GM21528 (cell line): ENCODE results near the gene KLHDC7A.

ENCODE experiments used
- ATAC-seq: cut with Tn5 transposase; IDR thresholded peaks from one replicate; pipeline ENCODE4 v1.9.1; 2021; ENCODE audit warnings: mild to moderate bottlenecking, moderate library complexity; ENCODE audit not compliant: unreplicated experiment, low FRiP score

The KLHDC7A gene

DNA sequence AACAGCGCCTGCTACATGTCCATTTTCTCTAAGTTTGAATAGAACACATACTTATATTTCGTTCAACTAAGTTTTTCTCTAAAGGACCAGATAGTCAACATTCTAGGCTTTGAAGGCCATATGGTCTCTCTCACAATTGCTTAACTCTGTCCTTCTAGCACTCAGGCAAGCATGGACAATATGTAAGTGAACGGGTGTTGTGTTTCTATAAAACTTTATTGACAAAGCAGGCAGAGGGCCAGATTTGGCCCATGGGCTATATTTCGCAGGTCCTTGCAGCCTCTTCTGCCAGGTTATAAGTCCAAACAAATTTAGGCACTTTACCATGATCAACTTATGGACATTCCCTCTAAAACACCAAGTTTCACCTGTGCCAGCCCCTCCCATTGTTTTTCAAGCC, 21.1 kb downstream of the KLHDC7A start:
- no peak for ATAC-seq

DNA sequence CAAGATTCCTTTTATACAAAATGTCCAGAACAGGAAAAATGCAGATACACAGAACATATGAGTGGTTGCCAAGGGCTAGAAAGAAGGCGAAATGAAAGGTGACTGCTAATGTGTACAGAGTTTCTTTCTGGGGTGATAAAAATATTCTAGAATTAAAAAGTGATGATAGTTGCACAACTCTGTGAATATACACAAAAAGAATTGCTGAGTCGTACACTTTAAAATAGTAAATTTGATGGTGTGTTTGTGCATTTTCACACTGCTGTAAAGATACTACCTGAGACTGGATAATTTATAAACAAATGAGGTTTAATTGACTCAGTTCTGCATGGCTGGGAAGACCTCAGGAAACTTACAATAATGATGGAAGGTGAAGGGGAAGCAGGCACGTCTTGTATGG, 23.9 kb downstream of the KLHDC7A start:
- no peak for ATAC-seq

DNA sequence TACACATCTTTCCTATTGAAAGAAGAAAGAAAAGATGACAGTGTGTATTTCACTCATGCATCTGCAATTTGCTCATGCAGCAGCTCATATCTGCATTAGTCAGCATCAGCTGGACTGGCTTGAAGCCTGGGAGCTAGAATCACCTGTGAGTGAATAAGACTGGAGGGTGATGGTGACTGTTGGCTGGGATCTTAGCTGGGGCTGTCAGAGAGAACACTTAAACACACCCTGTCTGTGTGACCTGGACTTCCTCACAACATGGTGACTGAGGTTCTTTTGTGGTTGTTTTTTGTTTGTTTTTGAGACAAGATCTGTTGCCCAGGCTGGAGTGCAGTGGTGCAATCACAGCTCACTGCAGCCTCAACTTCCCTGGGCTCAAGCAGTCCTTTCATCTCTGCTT, 24.9 kb downstream of the KLHDC7A start:
- ATAC-seq: no peak

DNA sequence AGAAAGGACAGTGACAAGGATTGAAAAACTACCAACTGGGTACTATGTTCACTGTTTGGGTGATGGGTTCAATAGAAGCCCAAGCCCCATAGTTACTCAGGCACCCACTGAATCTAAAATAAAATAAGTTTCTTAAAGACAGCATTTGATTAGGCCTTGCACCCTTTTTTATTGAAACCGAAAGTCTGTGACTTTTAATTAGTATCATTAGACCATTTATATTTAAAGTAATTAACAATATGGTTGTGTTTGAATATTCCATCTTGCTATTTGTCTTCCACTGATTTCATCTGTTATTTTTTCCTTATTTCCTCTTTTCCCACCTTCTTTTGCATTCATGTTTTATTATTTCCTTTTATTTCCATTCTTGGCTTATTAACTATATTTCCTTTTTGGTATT, 27.4 kb downstream of the KLHDC7A start:
- no peak for ATAC-seq

DNA sequence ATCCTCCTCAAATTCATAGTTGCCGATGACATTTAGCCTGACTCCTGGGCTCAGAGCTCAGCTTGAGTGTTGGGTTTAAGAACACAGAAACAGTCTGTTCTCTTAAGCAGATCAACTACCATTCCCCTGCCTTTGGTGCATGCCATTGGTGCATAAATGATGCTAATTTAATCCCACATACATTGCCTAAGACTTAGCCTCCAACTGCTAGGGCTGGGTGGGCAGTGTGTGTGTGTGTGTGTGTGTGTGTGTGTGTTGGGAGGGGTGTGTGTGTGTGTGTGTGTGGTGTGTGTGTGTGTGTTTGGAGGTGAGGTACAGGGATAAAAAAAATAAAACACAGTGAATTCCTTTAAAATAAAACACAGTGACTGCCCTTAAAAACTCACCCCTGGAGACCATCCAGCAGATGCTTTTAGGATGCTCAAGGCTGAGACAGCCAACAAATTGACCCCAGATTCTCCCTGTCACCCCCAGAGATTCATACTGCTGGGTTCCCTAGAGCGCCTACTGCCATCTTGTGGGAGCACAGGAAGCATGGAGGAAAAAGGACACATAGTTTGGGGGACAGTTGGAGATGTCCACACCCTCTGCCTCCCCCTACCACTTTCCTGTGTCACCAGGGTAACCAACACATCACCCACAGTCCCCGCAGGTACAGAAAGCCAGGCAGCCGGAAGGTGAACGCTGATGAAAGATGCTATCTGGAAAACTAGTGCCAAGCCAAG, 30.6 kb downstream of the KLHDC7A start:
- no peak for ATAC-seq

DNA sequence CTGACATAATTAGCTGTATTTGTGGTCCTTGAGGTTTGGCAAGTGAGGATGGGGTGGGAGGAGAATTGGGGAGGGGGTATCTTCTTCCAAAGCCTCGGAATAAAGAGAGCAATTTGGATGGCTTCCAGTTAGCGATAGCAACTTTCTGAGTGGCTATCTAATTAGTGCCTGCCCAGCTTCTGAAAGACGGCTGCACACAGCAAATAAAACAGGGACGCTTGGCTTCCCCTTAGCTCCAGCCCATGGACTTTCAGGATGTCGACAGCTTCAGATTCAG, 31.1 kb downstream of the KLHDC7A start:
- no peak for ATAC-seq

DNA sequence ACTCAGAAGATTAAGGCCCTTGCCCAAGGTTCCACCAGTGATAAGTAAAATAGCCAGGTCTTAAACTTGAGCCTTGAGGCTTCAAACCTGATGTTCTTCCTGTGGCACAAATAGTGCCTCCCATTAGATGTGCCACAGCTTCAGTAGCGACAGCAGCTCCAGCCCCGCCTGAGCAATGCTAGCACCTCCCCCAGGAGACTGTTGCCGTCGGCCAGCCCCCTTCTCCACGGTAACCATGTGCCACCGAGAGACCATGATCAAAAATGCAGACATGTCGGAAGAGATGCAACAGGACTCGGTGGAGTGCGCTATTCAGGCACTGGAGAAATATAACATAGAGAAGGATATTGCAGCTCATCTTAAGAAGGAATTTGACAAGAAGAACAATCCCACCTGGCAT, 32.2 kb downstream of the KLHDC7A start:
- ATAC-seq: no peak

DNA sequence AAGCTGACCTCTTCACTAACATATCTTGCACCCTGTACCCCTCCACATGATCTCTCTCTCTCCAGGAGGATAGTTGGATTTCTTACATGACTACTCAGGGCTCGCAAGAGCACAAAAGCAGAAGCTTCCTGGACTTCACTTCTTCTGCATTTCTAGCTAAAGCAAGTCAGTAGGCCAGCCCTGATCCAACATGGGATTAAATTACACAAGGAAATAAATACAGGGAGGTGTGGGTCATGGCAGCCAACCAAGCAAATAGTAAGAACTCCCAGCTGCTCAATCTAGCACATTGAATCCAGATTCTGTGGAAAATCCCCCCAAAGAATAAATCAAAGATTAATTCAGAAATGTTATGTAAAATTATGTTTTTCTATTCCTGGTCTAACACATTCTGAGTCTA, 33.3 kb downstream of the KLHDC7A start:
- ATAC-seq: no peak

DNA sequence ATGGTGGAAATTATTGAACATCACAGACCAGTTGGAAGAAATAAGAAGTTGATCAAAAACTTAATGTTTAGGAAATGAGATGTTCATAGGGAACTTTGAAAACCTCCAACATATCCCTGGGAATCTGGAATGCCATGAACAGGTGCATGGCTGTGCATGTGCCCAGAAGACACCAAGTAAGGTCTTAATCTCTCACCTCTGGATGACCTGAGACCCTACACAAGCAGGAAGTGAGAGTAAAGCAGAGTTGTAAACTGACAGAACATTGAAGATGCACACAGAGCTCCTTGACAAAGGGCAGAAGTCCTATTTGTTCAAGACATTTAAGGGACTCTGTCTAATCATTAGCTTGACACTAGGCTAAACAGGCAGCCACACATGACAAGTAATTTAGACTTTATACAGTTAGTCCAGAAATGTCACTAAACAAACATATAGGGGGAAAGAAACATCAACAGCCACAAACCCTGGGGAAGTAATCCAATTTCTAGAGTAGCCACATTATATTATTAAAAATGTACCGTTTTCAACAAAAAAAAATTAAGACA, 34.5 kb downstream of the KLHDC7A start:
- ATAC-seq: no peak

DNA sequence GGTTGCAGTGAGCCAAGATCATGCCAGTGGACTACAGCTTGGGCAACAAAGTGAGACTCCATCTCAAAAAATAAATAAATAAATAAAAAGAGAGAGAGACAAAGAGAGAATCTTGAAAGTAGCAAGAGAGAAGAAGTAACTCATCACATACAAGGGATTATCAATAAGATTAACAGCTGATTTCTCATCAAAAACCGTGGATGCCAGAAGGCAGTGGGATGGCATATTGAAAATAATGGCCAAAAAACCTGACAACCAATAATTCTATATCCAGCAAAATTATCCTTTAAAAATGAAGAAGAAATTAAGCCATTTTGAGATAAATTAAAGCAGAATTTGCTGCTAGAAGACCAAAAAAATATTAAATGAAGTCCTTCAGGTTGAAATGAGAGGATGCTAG, 35.7 kb downstream of the KLHDC7A start:
- ATAC-seq: no peak

DNA sequence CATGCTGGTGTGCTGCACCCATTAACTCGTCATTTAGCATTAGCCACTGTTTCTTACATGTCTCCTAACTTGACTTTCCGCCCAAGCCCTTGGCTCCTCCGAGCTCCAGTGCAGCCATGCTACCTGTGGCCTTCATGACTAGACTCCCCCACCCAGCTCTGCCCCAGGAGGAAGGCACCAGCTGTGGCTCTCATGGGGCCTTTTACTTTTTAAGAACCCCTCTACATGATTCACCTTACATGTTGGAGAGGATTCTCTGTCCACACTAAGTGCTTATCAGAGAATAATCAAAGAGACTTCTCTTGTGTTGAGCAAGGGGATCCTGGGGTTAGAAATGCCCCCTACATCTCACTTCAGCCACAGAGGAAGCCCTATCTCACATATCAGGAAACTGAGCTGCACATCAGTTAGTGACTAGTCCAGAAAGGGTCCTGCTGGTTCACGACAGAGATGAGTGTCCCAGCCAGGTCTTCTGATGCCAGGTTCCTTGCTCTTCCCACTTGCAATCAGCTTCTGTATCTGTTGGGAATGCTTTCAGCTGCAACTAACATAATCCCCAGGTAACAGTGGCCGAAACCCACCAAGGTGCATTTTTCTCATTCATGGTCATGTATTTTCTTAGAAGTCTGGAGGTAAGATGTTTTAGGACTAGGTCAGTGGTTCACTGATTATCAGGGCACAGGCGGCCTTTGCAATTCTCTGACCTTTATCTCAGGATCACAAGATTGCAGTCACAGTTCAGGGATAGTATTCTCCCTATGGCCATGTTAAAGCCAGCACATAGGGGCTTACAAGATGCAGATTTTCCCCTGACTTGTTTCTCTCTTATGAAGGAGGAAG, 45.9 kb downstream of the KLHDC7A start:
- ATAC-seq: no peak

DNA sequence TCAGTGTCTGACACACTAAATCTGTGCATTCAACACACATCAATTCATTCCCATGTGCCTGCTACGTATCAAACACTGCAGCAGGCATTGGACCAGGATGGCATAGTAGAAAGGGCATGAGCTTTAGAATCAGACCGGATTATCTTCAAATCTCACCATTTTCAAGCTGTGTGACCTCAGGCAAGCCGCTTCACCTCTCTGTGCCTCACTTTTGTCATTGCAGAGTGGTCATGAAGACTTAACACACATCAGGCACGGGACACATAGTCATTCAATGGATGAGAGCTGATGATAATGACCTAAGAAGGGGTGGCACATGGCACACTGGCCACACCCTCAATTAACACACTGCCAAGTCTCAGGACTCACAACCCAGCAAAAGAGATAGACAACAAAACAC, 46.8 kb downstream of the KLHDC7A start:
- no peak for ATAC-seq

DNA sequence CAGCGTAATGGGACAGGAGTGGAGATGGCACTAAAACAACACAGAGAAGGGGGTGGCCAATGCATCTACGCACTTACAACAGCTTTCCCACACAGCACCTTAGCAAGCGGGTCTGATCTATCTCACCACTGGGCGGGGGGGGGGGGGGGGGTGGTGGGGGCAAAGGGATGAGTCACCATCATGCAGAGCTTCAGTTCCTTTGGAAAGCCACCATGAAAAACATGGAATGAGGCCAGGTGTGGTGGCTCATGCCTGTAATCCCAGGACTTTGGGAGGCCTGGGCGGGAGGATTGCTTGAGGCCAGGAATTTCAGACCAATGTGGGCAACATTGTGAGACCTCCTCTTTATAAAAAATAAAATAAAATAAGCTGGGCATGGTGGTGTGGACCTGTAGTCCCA, 47.2 kb downstream of the KLHDC7A start:
- ATAC-seq: no peak

DNA sequence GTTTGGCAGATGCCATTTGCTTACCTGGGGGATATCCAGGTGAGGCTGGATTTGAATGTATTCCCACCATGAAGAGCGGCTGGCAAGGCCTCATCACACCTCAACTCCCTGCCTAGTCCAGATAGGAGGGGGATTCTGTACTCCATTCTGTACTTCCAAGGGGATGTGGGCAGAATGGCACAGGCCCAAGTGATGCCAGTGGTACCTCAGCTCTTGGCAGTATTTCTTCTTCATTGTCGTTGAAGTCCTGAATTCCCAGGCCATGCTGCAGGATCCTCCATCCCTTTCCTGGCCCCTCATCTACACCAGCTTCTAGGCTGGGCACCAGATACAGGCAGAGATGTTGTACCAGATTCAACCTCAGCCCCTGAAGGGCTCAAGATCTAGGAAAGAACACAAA, 47.9 kb downstream of the KLHDC7A start:
- ATAC-seq: no peak

DNA sequence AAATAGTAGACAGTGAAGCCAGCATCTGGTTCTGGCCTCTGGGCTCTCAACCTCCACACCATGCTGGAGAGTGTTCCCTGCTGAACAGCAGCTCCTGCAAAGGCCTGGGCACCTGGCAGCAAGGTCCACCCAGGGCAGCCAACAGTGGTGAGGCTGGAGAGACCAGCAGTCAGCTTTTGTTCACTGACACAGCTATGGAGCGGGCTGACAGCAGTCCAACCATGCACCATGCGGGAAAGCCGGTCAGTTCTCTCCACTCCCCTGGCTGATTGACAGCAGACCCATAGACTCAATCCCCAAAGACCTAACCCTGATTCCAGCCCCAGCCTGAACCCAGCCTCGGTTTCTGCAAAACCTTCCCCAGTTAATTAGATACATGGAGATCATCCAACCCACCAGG, 49.0 kb downstream of the KLHDC7A start:
- ATAC-seq: no peak

DNA sequence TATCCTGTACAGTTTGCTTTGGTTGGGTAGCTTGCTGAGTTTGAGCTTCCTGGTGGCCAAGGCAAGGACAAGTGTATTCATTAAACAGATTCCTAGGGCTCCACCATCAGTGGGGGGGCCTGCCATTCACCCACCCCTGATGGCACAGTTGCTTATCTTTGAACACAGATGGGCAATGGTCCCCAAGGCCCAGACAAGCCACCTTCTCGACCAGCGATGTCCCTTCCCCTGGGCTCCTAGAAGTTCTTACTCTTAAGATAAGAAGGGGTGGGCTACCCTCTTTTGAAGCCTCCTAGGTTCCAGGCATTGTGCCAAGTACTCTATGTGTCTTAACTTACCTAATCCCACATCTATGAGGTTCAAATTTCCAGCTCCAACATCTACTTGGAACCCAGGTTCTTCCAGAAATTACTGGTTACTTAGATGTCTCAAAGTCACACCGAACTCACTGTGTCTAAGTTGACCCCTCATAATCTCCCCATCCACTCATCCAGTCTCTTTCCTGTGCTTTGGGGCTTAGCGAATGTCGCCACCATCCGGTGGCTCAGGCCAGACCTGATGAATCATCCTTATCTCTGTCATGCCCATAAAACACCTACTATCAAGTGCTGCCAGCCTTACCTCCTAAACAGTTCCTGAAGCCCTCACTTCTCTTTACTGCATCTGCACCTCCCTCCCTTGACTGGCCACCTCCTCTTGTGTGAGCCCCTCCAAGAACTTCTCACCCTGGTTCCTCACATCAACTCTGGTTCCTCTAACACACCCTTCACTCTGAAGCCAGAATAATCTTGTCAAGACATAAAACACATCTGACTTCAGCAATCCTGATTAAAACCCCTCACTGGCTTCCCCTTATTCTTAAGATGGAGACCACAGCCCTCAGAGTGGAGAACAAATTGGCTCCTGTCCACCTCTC, 50.1 kb downstream of the KLHDC7A start:
- ATAC-seq: no peak

DNA sequence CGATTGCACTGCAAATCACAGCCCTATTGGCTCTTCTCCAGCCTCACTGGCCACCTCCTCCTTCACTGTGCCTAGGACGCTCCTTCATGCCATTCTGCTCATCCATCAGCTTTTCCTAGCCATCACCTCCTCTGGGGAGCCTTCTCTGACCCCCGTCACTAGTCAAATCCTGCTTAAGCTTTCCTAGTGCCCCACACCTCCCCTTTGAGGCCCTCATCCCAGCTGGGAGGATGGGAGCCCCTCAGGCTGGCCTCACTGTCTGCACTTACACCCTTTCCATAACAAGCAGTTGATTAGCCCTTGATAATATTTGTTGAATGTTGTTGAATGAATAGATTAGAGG, 50.7 kb downstream of the KLHDC7A start:
- ATAC-seq: no peak

DNA sequence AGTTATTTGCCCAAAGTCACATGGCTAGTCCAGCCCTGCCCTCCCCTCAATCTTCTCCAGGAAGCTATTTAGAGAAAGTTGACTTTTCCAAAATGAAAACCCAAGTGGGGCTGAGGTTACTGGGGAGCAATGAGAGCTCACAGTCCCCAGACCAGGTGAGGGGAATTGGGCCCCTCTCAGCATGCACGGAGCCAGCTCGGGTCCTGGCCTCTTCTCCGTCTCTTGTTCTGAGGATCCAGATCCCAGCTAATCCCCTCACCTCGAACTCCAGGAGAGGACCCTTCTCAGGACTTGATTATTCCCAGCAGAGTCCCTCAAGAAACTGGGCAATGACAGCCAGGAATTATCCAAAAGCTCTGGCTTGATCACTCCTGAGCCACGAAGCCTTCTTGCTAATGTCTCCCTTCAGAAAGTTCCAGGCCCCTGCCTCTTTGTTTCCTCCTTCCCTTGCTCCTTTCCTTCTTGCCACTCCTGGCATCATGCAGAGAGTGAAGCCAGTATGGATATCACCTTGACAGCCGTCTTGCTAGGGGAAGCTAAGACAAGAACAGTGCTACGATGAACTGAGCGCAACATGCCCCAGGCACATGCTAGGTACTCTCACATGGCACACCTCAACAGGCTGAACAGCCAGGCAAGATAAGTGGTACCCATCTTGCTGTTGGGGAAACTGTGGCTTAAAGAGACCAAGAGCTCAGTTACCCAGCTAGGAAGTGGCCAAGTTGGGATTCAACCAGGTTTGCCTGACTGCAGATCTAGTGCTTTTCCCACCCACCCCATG, 51.9 kb downstream of the KLHDC7A start:
- ATAC-seq: no peak

DNA sequence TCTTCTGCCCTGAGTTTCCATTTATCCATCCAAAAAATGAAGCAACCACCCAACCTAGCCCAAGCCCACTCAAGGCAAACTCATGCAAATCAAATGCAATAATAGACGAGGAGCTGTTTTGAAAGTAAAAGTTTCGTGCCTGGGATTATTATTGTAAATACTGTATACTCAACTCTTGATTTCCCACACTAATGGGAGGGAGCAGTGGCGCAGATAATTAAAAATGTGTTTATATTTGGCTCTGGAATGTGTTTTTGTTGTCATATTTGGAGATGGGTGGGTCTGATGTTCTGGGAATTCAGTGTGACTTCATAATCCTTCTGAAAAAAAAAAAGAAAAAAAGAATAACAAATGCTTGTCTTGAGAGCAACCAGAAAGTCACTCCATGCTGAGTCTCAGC, 52.5 kb downstream of the KLHDC7A start:
- ATAC-seq: no peak

DNA sequence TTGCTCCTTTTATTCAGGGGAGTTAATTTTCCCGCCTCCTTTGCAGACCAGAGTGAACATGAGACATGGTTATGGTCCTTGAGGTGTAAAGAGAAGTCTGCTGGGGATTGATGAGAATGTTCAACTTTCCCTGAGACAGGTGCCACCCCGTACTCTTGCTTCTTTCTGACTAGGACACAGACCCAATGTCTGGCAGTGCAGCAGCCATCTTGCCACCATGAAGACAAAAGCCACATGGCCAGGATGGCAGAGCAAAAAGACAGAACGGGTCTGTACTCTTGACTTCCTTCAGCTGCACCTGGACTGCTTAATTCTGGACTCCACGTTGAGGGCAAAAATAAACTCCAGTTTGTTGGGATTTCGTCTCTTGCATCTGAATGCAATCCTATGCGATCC, 54.1 kb downstream of the KLHDC7A start:
- ATAC-seq: no peak
